Measurements from ENCODE around the gene SIVA1. TPM values are rescaled to one million over a fixed set of nuclear protein-coding genes. Genes with fewer than 3 reads are reported as not detected.

The SIVA1 gene
- total RNA-seq, 1 donor from 2014 or later: 117 TPM

DNA sequence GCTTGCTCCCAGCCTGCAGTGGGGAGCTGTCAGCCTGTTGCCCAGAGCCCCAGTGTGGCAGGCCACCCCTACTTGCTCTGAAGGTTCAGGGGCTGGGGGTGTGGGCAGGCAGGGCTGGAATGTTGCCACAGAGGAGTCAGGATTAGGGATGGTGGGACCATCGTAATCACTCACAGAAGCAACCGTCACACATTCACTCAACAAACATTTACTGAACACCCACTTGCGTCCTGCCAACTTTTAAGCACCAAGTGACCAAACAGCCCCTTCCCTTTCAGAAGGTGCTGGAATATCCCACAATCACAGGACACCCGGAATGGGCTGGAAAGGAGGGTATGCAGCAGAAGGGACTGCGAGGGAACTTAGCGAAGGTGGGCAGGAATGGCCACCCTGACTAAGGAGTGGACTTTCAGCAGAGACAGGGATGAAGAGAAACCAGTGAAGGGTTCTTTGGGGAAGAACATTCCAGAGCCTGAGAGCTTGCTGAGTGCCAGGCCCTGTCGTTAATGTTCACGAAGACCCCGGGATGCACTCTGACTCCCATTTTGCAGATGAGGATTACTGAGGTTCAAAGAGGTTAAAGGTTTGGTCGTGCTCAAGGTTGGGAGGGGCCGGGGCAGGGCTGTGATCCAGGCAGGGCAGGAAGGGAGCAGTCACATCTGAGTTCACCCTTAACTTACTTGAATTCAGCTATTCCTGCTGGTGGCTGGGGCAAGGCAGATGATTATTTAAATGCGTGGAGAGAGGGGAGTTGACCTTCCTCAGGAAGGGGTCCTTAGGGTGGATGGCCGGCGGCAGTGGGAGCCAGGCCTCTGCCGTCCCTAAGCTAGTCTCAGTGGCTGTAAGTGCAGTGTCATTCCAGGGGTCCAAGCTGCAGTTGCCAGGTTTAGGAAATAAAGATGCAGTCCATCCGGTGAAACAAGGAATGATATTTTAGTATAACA lies 45.6 kb downstream of the SIVA1 start:
- peak overlapping the region; percentile 21 for H3K4me3 Mint-ChIP-seq
- H3K36me3 Mint-ChIP-seq (ENCODE audit: low read depth): peaks cover 3% of the 10 kb centered on the region
- H3K9me3 Mint-ChIP-seq: no peaks in the 10 kb centered on the region
- H3K4me1 Mint-ChIP-seq: peaks cover 28% of the 10 kb centered on the region
- peaks cover 1% of the 10 kb centered on the region for H3K27me3 Mint-ChIP-seq
- intact Hi-C loops (cut with micrococcal nuclease): no loop called here
- no peak for DNase-seq
- peak overlapping the region; percentile 10 for H3K27ac Mint-ChIP-seq

DNA sequence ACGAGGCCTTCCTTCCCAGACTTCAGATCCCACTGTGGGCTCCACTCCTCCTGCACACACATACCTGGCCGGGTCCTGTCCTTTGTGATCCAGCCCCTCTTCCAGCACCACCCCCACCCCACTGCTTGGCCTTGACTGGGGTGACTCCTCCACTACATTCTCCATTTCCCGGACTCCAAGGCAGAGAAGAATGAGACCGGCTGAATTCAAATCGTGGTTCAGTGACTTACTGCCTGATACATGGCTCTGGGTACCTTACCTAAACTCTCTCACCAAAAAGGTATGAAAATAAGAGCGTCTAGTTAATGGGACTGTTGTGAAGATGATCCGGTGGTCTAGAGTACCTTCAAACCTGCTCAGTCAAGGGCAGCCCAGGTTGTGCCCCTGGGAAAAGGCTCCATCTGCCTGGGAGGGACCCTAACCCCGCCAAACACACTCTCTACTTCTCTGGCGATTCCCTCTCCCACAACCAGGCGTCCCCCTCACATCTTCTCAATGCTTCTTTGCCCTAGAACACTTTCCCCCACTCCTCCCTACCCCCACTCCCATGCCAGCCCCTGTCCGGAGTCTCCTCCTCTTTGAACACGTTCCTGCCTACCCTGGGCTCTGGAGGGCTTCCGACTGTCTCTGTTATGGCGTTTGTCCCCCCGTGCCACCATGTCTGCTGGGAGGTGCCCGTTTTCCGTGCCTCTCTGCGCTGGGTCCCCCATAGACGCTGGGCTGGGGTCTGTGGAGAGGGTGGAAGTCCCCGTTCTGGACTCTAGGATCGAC lies 46.5 kb downstream of the SIVA1 start:
- H3K27me3 Mint-ChIP-seq: peaks cover 1% of the 10 kb centered on the region
- H3K27ac Mint-ChIP-seq: peak overlapping the region; percentile 78
- peaks cover 3% of the 10 kb centered on the region for H3K36me3 Mint-ChIP-seq (ENCODE audit: low read depth)
- H3K4me1 Mint-ChIP-seq: peaks cover 22% of the 10 kb centered on the region
- peak overlapping the region; percentile 21 for H3K4me3 Mint-ChIP-seq
- no peaks in the 10 kb centered on the region for H3K9me3 Mint-ChIP-seq
- intact Hi-C loops (cut with micrococcal nuclease): loop anchor here (1.0 to 2.0 kb wide), 3 partner anchors 27 to 47 kb away; no protein-coding TSS in a partner anchor
- DNase-seq: no peak

DNA sequence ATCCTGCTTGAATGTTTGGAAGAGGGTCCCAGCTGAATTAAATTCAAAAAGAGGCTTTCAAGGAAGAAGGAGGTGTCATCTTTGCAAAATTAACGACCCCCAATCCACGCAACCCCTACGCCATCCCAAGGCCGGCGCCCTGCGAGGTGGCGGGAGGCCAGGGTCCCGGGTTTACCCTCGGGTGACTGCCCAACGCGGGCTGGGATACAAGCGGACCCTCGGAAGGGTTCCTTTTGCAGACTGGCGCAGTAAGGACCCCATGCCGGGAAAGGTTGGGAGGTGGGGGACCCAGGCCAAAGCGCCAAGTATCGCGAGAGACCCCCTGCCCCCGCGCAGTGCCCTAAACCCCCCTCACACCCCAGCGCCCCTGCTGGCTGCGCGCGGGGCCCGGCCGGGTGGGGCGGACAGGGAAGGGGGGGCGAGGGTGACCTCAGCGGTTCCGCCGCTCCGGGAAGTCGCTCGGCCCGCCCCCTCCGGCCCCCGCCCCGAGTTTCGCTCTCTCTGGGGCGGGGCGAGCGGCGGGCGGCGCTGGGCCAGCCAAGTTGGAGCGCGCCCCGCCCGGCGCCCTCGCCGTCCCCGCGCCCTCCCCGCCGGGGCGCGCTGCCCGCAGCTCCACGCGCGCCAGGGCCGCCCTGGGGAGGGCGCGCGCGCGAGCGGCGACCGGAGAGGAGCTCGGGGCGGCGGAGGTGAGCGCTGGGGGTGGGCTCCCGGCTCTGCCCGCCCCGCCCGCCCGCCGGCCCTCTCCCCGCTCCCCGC lies 47.2 kb downstream of the SIVA1 start:
- peaks cover 20% of the 10 kb centered on the region for H3K4me1 Mint-ChIP-seq
- intact Hi-C loops (cut with micrococcal nuclease): loop anchor here (1.0 to 2.0 kb wide), 3 partner anchors 27 to 48 kb away; no protein-coding TSS in a partner anchor
- H3K27me3 Mint-ChIP-seq: peaks cover 1% of the 10 kb centered on the region
- peak overlapping the region; percentile 78 for H3K27ac Mint-ChIP-seq
- DNase-seq: peak; percentile 95
- peak overlapping the region; percentile 21 for H3K4me3 Mint-ChIP-seq
- H3K36me3 Mint-ChIP-seq (ENCODE audit: low read depth): peaks cover 3% of the 10 kb centered on the region
- H3K9me3 Mint-ChIP-seq: no peaks in the 10 kb centered on the region

DNA sequence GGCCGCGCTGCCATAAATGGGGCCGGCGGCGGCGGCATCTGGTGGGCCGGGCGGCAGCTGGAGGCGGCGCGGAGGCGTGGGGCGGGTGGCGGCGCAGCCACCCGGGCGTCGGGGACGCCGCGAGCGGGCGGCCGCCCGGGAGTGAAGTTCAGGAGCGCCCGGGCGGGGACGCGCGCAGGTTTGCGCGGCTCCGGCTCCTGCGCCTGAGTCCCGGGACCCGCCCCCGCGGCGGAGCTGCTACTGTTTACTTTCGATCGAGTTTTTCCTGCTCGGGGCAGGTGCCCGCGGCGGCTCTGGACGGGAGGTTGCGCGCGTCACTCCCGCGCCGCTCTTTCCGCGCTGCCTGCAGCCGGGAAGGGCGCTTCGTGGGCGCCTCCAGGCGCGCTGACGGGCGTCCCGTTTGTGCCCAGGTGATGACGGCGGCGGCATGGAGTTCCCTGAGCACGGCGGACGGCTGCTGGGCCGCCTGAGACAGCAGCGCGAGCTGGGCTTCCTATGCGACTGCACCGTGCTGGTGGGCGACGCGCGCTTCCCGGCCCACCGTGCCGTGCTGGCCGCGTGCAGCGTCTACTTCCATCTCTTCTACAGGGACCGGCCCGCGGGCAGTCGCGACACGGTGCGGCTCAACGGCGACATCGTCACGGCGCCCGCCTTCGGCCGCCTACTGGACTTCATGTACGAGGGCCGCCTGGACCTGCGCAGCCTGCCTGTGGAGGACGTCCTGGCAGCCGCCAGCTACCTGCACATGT lies 48.0 kb downstream of the SIVA1 start, which contains the start of gene ZBTB42:
TSS of gene ZBTB42 (plus strand) at position 331 of the 749 bp plus-strand sequence. CDS start at position 428, 97 bp downstream.
- DNase-seq: peak; percentile 94
- Mint-ChIP-seq H3K4me3 (peak within 1 kb of the TSS; percentile 87), H3K4me1 (peaks cover 19% of the 10 kb centered on the region), H3K27me3 (peaks cover 1% of the 10 kb centered on the region), H3K9me3 (no peaks in the 10 kb centered on the region), H3K36me3 (ENCODE audit: low read depth) (peaks cover 3% of the 10 kb centered on the region), H3K27ac (peak within 1 kb of the TSS; percentile 76)
- intact Hi-C loops (cut with micrococcal nuclease): loop anchor here (1.0 to 2.0 kb wide), 3 partner anchors 26 to 49 kb away; no protein-coding TSS in a partner anchor

DNA sequence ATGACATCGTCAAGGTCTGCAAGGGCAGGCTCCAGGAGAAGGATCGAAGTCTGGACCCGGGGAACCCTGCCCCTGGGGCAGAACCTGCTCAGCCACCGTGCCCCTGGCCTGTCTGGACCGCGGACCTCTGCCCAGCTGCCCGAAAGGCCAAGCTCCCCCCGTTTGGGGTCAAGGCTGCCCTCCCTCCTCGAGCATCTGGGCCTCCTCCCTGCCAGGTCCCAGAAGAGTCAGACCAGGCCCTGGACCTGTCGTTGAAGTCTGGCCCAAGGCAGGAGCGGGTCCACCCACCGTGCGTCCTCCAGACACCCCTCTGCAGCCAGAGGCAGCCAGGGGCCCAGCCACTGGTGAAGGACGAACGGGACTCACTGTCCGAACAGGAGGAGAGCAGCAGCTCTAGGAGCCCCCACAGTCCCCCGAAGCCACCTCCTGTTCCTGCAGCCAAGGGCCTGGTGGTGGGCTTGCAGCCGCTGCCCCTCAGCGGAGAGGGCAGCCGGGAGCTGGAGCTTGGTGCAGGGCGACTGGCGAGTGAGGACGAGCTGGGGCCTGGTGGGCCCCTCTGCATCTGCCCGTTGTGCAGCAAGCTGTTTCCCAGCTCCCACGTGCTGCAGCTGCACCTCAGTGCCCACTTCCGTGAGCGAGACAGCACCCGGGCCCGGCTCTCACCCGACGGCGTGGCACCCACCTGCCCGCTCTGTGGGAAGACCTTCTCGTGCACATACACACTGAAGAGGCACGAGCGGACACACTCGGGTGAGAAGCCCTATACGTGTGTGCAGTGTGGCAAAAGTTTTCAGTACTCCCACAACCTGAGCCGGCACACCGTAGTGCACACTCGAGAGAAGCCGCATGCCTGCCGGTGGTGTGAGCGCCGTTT lies 48.8 kb downstream of the SIVA1 start:
- peak overlapping the region; percentile 76 for H3K27ac Mint-ChIP-seq
- no peak for DNase-seq
- H3K36me3 Mint-ChIP-seq (ENCODE audit: low read depth): peaks cover 3% of the 10 kb centered on the region
- peaks cover 17% of the 10 kb centered on the region for H3K4me1 Mint-ChIP-seq
- peak overlapping the region; percentile 87 for H3K4me3 Mint-ChIP-seq
- H3K27me3 Mint-ChIP-seq: peaks cover 1% of the 10 kb centered on the region
- H3K9me3 Mint-ChIP-seq: peaks cover 6% of the 10 kb centered on the region
- intact Hi-C loops (cut with micrococcal nuclease): loop anchor here (2.0 kb wide), 2 partner anchors 25 to 33 kb away; no protein-coding TSS in a partner anchor

DNA sequence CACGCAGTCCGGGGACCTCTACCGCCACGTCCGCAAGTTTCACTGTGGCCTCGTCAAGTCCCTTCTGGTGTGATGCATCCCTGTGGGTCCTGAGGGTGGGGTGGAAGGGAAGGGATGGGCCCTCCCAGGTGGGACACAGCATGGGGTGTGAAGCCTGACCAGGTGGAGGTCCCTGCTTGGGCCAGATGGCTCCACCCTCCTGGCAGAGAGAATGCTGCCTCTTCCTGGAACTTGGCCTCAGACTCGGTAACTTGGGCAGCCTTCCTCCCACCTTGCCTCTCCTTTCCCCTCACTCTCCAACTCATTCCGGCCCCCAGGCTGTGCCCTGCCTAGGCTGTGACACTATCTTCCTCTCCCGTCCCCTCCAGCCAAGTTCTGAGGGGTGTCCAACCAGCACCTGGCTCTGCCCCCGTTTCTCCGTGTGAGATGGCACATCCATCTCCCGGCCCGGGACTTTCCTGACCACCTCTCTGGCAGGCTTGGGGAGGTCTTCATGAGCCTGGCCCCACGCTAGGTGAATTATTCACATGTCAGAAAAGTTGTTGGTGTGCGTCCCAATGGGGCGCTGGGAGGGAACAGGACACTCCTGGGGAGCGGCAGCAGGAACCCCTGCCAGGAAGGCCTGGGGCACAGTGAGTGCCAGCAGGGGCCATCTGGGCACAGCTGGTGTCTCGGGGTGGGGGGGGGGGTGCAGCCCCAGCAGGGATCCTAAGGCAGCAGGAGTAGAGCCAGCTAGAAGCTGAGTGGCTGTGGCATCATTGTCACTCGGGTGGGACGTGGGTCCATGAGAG lies 49.6 kb downstream of the SIVA1 start:
- Mint-ChIP-seq H3K4me3 (peak overlapping the region; percentile 61), H3K27me3 (peaks cover 1% of the 10 kb centered on the region), H3K27ac (no peak overlapping the region), H3K36me3 (ENCODE audit: low read depth) (peaks cover 4% of the 10 kb centered on the region), H3K9me3 (peaks cover 6% of the 10 kb centered on the region), H3K4me1 (peaks cover 17% of the 10 kb centered on the region)
- intact Hi-C loops (cut with micrococcal nuclease): no loop called here
- no peak for DNase-seq

DNA sequence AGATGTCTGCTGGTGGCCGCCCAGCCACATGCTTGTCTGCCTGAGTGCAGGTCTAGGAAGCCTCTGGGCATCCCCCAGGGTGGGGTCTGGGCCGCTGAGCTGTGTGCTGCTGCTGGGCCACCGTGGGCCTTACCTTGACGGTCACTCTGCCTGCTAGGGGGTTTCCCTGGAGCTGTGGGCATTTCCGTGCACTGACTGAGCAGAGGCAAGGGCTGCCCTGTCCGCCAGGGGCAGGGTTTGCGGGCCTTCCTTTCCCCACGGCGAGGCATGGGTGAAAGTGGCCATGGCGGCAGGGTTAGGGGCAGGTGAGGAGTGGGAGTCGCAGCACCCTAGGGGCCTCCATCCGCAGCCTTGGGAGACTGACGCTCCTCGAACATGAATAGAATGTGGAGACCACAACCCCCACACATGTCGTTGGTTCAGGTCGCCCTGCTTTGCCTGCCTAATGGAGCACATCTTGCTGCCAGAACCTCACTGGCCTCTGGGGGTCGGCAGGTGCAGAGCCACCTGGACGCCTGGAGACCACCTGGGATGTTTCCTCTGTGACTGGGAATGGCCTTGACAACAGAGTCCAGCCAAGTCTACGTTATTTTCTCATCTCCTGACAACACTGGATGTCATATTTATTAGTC lies 50.4 kb downstream of the SIVA1 start:
- H3K27me3 Mint-ChIP-seq: peaks cover 1% of the 10 kb centered on the region
- peaks cover 6% of the 10 kb centered on the region for H3K9me3 Mint-ChIP-seq
- peaks cover 17% of the 10 kb centered on the region for H3K4me1 Mint-ChIP-seq
- H3K4me3 Mint-ChIP-seq: no peak overlapping the region
- peaks cover 4% of the 10 kb centered on the region for H3K36me3 Mint-ChIP-seq (ENCODE audit: low read depth)
- intact Hi-C loops (cut with micrococcal nuclease): no loop called here
- no peak for DNase-seq
- H3K27ac Mint-ChIP-seq: no peak overlapping the region

DNA sequence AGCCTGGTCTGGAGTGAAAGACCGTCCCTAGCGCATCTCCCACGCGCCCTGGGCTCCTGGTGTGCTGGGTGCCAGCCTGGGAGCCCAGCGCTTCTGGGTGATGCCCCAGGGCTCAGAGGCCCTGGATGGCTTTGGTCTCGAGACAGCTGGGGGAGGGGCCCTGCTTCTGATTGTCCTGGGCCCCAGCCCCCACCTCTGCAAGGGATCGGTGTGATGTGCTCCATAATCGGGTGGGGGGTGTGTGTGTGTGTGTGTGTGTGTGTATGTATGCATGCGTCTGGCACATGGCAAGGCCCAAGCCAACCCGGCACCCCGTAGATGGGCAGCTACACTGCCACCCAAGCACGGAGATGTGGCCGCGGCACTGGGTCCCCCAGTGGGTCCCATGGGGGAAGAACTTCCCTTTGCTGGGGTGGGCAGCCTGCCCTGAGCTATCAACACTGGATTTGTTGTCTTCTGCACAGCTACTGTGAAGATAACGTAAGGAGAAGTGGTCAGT lies 51.0 kb downstream of the SIVA1 start:
- no peak for DNase-seq
- H3K27me3 Mint-ChIP-seq: peaks cover 1% of the 10 kb centered on the region
- peaks cover 6% of the 10 kb centered on the region for H3K9me3 Mint-ChIP-seq
- H3K4me3 Mint-ChIP-seq: no peak overlapping the region
- H3K27ac Mint-ChIP-seq: no peak overlapping the region
- intact Hi-C loops (cut with micrococcal nuclease): no loop called here
- peaks cover 4% of the 10 kb centered on the region for H3K36me3 Mint-ChIP-seq (ENCODE audit: low read depth)
- peaks cover 17% of the 10 kb centered on the region for H3K4me1 Mint-ChIP-seq

DNA sequence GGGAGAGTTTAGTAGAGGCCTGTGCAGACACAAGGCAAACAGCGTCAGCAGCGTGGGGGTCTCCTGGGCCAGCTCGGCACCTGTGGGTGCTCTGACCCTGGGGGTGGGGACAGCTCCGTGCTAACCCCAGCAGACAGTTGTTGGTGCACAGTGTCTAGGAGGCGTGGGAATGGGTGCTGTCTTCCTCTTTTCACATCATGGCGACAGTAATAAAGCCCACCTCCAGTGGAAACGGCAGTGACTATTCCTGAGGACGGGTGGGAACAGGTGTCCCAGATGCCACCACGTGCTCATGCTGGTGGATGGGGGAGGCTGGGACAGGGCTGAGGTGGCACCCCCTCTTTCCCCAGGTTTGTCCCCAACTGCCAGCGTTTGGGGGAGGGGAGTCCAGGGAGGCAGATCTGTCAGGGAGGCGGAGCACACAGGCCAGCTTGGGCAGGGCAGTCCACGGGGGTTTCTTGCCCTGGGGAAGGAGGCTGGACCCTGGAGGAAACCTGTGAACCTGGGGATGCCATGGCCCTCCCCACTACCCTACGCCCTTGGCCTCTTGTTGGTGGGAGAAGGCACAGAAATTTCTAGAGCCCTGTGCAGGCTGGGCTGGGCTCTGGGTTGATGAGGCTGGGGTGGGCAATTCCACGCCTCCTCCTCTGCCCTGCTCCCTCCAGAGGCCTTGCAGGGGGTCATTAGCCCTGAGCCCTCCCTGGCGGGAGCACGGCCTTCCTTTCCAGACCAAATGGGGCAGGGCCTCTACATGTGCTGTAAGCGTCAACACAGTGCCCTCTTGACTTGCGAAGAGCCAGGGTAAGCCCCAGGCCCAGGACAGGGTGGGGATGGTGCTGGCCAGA lies 51.8 kb downstream of the SIVA1 start:
- no peak overlapping the region for H3K27ac Mint-ChIP-seq

DNA sequence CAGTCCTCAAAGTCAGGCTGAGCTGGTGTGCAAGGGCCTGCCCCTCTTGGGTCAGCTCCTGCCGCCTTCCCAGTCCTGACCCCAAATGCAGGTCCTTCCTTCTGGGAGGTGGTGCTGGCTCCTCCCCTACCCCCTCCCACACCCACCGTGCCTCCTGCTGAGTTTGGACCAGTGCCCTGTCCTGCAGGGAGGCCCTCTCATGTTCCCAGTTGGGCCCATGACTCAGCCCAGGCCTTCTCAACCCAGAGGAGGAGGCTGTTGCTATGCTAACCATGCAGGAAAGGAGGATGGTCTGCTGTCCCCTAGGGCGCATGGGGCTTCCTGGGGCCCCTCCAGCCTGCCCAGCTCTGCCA lies 52.4 kb downstream of the SIVA1 start:
- peaks cover 4% of the 10 kb centered on the region for H3K36me3 Mint-ChIP-seq (ENCODE audit: low read depth)
- intact Hi-C loops (cut with micrococcal nuclease): no loop called here
- peaks cover 6% of the 10 kb centered on the region for H3K9me3 Mint-ChIP-seq
- H3K27me3 Mint-ChIP-seq: no peaks in the 10 kb centered on the region
- DNase-seq: no peak
- H3K27ac Mint-ChIP-seq: no peak overlapping the region
- H3K4me1 Mint-ChIP-seq: peaks cover 10% of the 10 kb centered on the region
- no peak overlapping the region for H3K4me3 Mint-ChIP-seq

More for the DNA sequence above, 51.8 kb downstream of the SIVA1 start:
- no peaks in the 10 kb centered on the region for H3K27me3 Mint-ChIP-seq
- H3K4me3 Mint-ChIP-seq: no peak overlapping the region
- DNase-seq: no peak
- intact Hi-C loops (cut with micrococcal nuclease): no loop called here
- H3K9me3 Mint-ChIP-seq: peaks cover 6% of the 10 kb centered on the region
- peaks cover 4% of the 10 kb centered on the region for H3K36me3 Mint-ChIP-seq (ENCODE audit: low read depth)
- H3K4me1 Mint-ChIP-seq: peaks cover 12% of the 10 kb centered on the region
